Activated CD4-positive, alpha-beta T cell treated with anti-CD3 and anti-CD28 coated beads for 36 hours (primary cell): Measurements from ENCODE around the gene TBC1D20. TPM values are rescaled to one million over a fixed set of nuclear protein-coding genes. Genes with fewer than 3 reads are reported as not detected.
A peak's percentile ranks its signal among the peaks of the same experiment; 100 is the strongest.

Source experiments
- ATAC-seq: fragments of 200-7000 bp; cut with Tn5 transposase; one replicate; pipeline ENCODE4 v1.10.0; 2021; ENCODE audit warnings: mild to moderate bottlenecking, moderate library complexity
- CTCF ChIA-PET: fragments of 350-600 bp; sonication (Branson Sonifier 250); formaldehyde crosslinking; loops from one replicate; lab custom pipeline; 2021; ENCODE audit warnings: antibody characterized with exemption; lab: Charles Lee
- POLR2A ChIA-PET: fragments of 350-600 bp; sonication (Branson Sonifier 250); formaldehyde crosslinking; loops from one replicate; lab custom pipeline; 2021; ENCODE audit warnings: antibody characterized with exemption, inconsistent platforms; lab: Charles Lee
- DNase-seq: peaks from one replicate; pipeline ENCODE4 v3.0.0-alpha.2; 2020
- H3K27ac Mint-ChIP-seq: one replicate; pipeline ENCODE4 v1.8.0; 2021; ENCODE audit warnings: mixed read lengths
- H3K27me3 Mint-ChIP-seq: one replicate; pipeline ENCODE4 v1.8.0; 2021; ENCODE audit warnings: mixed read lengths
- H3K36me3 Mint-ChIP-seq: one replicate; pipeline ENCODE4 v1.8.0; 2021; ENCODE audit warnings: low read depth, mixed read lengths
- H3K4me1 Mint-ChIP-seq: one replicate; pipeline ENCODE4 v1.8.0; 2021; ENCODE audit warnings: mixed read lengths
- H3K4me3 Mint-ChIP-seq: one replicate; pipeline ENCODE4 v1.8.0; 2021; ENCODE audit warnings: mild to moderate bottlenecking, moderate library complexity, mixed read lengths
- H3K9me3 Mint-ChIP-seq: one replicate; pipeline ENCODE4 v1.8.0; 2021; ENCODE audit warnings: low read depth, mixed read lengths
- intact Hi-C, 2 experiments: fragments of 100-400 bp; cut with DNase I in 1 of 2; cut with micrococcal nuclease in 1 of 2; formaldehyde crosslinking; loops; one replicate each; pipeline versions ENCODE4 v1.14.2 to v1.15.1; 2022 to 2024; cut with DNase I, micrococcal nuclease
- total RNA-seq, 2 experiments: library from RNA; stranded (reverse); gene quantifications; one replicate each; pipeline ENCODE4 v1.2.3, GENCODE V29; 2021

The TBC1D20 gene
- total RNA-seq, 2 experiments from 2014 or later, result 20.9 to 25.2 TPM

DNA sequence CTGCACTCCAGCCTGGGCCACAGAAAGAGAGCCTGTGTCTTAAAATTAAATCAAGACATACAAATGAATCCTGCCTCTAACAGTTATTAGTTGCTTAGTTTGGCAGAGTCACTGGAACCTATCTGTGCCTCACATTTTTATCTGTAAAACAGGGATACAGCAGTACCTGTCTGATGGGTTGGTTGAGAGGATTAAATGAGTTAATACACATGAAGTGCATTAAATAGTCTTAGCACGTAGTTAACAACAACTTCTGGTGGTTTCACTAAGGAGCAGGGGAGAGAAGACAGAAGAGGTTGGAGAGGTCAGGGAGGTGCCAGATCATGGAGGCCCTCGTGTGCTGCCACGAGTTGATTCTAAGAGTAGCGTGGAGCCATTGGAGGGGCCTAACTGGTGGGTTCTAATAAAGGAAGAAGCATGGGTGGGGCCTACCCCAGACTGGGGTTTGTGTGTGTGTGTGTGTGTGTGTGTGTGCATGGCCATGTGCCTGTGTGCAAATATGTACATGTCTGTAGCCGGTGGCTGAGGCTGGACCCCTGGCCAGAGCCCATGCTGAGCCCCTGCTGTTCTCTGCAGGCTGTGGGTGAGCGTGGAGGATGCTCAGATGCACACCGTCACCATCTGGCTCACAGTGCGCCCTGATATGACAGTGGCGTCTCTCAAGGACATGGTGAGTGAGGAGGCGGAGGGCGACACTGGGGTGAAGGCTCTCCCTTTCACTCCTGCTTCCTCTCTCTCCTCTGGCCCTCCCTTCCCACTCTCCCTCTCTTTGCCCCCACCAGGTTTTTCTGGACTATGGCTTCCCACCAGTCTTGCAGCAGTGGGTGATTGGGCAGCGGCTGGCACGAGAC lies 45.2 kb downstream of the TBC1D20 start:
- intact Hi-C loops, result no loop called here
- no peak overlapping the region for H3K4me3 Mint-ChIP-seq
- ChIA-PET POLR2A (no interaction called here), CTCF (interaction anchor here (0.7 kb wide), 1 partner anchor 10 kb away, joined by 3 read pairs; no protein-coding TSS in a partner anchor)
- H3K9me3 Mint-ChIP-seq, result no peaks in the 10 kb centered on the region
- H3K36me3 Mint-ChIP-seq, result peaks cover 60% of the 10 kb centered on the region
- ATAC-seq, result no peak
- H3K27ac Mint-ChIP-seq, result peak overlapping the region; percentile 51
- DNase-seq, result no peak
- H3K27me3 Mint-ChIP-seq, result no peaks in the 10 kb centered on the region
- H3K4me1 Mint-ChIP-seq, result peaks cover 37% of the 10 kb centered on the region

DNA sequence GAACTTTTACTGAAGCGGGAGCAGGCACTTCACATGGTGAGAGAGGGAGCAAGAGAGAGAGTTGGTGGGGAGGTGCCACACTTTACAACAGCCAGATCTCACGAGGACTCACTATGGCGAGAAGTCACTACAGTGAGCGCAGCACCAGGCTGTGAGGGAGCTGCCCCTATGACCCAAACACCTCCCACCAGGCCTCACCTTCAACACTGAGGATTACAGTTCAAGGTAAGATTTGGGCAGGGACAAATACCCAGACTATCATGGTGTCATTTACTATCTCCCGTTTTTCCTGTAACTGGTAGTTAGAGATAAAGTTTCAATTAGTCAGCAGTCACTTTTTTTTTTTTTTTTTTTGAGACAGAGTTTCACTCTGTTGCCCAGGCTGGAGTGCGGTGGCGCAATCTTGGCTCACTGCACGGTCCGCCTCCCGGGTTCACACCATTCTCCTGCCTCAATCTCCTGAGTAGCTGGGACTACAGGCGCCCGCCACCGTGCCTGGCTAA lies 46.5 kb downstream of the TBC1D20 start:
- H3K4me1 Mint-ChIP-seq, result peaks cover 48% of the 10 kb centered on the region
- ATAC-seq (peak; percentile 12), DNase-seq (no peak)
- ChIA-PET CTCF (no interaction called here), POLR2A (interaction anchor here (0.6 kb wide), 1 partner anchor 13 kb away, joined by 7 read pairs; no protein-coding TSS in a partner anchor)
- no peaks in the 10 kb centered on the region for H3K27me3 Mint-ChIP-seq
- H3K9me3 Mint-ChIP-seq, result peaks cover 6% of the 10 kb centered on the region
- no peak overlapping the region for H3K4me3 Mint-ChIP-seq
- peaks cover 64% of the 10 kb centered on the region for H3K36me3 Mint-ChIP-seq
- intact Hi-C loops, result no loop called here
- peak overlapping the region; percentile 73 for H3K27ac Mint-ChIP-seq

DNA sequence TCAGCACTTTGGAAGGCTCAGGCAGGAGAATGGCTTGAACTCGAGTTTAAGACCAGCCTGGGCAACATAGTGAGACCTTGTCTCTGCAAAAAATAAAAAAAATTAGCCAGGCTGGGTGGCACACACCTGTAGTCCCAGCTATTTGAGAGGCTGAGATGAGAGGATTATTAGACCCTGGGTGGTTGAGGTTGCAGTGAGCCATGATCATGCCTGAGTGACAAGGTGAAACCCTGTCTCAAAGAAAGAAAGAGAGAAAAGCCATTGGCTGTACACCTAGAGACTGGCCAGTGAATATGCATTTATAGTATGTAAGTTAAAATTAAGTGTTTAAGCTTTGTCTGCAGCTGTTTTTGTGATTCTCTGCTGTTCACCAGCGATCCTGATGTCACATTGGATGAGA lies 48.2 kb downstream of the TBC1D20 start:
- no peak for DNase-seq
- H3K36me3 Mint-ChIP-seq, result peaks cover 74% of the 10 kb centered on the region
- peaks cover 64% of the 10 kb centered on the region for H3K4me1 Mint-ChIP-seq
- H3K9me3 Mint-ChIP-seq, result peaks cover 6% of the 10 kb centered on the region
- intact Hi-C loops, result no loop called here
- ChIA-PET POLR2A (no interaction called here), CTCF (interaction anchor here (0.9 to 1.3 kb wide), 3 partner anchors 13 to 37 kb away, joined by 3 read pairs; no protein-coding TSS in a partner anchor)
- no peak for ATAC-seq
- H3K27ac Mint-ChIP-seq, result no peak overlapping the region
- no peak overlapping the region for H3K4me3 Mint-ChIP-seq
- H3K27me3 Mint-ChIP-seq, result no peaks in the 10 kb centered on the region

GRCh38 chr20:412081-412480 lies 50.3 kb downstream of the TBC1D20 start:
- peaks cover 63% of the 10 kb centered on the region for H3K36me3 Mint-ChIP-seq
- CTCF ChIA-PET, result interaction anchor here (0.9 kb wide), 1 partner anchor 51 kb away, joined by 3 read pairs; no protein-coding TSS in a partner anchor
- peaks cover 6% of the 10 kb centered on the region for H3K9me3 Mint-ChIP-seq
- no peak overlapping the region for H3K4me3 Mint-ChIP-seq
- no peaks in the 10 kb centered on the region for H3K27me3 Mint-ChIP-seq
- no peak overlapping the region for H3K27ac Mint-ChIP-seq
- POLR2A ChIA-PET, result no interaction called here
- intact Hi-C loops, result no loop called here
- peaks cover 66% of the 10 kb centered on the region for H3K4me1 Mint-ChIP-seq
- ATAC-seq, result no peak
- DNase-seq, result no peak

GRCh38 chr20:409697-410559 lies 52.4 kb downstream of the TBC1D20 start:
- Mint-ChIP-seq H3K27ac (peak overlapping the region; percentile 83), H3K36me3 (peaks cover 49% of the 10 kb centered on the region), H3K4me3 (peak overlapping the region; percentile 79), H3K4me1 (peaks cover 54% of the 10 kb centered on the region), H3K27me3 (no peaks in the 10 kb centered on the region), H3K9me3 (peaks cover 6% of the 10 kb centered on the region)
- peak; percentile 30 for DNase-seq
- ChIA-PET CTCF (interaction anchor here (0.5 to 0.7 kb wide), 3 partner anchors 17 to 82 kb away, joined by 3 to 4 read pairs (median 3); no protein-coding TSS in a partner anchor), POLR2A (interaction anchor here (0.9 kb wide), 1 partner anchor 18 kb away, joined by 4 read pairs; no protein-coding TSS in a partner anchor)
- intact Hi-C loops, result loop anchor here (2.0 to 5.0 kb wide), 3 partner anchors 67 to 1692 kb away; partner anchors contain the start of genes RAD21L1 (in 1 of the 2) and STK35 (in 1 of the 2)
- no peak for ATAC-seq

DNA sequence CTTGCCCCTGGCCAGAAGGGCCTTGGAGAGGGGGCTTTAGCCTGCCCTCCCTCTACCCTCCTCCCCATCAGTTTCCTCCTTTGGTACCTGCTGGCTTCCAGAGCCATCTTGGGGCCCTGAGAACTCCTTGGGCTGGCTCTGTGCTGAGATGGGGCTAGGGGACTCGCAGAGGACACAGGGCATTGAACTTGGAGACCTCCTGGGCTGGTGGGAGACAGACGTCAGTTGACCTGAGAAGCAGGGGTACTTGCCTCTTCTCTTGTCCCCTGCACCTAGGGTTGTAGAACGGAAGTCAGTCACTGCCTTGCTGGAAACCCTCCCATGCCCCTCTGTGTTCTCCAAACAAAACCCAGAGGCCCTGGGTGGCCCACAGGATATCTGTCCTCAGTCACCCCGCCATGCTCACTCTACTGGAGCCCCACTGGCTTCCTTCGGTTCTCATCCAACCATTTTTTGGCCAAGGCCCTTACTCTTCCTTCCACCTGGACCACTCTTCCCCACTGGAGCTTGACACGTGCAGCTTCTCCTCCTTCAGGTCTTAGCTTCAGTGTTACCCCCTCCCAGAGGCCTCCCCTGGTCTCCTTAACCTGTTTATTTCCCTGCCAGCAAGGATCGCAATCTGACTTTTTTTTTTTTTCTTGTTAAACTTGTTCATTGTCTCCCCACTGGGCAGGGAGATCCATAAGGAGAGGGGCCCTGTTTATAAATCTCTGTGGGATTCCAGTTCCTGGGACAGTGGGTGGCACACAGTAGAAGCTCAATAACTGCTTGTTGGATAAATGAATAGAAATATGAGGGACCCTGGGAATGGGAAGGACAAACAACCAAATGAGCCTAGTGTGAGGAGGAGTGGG lies 53.3 kb downstream of the TBC1D20 start:
- intact Hi-C loops, result loop anchor here (1.0 to 5.0 kb wide), 11 partner anchors 24 to 1693 kb away; partner anchors contain the start of genes TBC1D20 (in 2 of the 2), CSNK2A1 (in 1 of the 2), NRSN2 (in 1 of the 2) and RAD21L1 (in 1 of the 2)

GRCh38 chr20:407953-408842 lies 54.1 kb downstream of the TBC1D20 start, which contains the start of gene RBCK1:
RBCK1 (plus strand) TSS chr20:408299; CDS start chr20:408758, 459 bp downstream.
- DNase-seq (peak; percentile 94), ATAC-seq (peak; percentile 76)
- no peaks in the 10 kb centered on the region for H3K27me3 Mint-ChIP-seq
- peaks cover 43% of the 10 kb centered on the region for H3K4me1 Mint-ChIP-seq
- H3K36me3 Mint-ChIP-seq, result peaks cover 41% of the 10 kb centered on the region
- H3K27ac Mint-ChIP-seq, result peak within 1 kb of the TSS; percentile 87
- ChIA-PET POLR2A (interaction anchor here (0.8 to 1.4 kb wide), 3 partner anchors 10 to 30 kb away, joined by 3 to 5 read pairs (median 3); no protein-coding TSS in a partner anchor), CTCF (interaction anchor here (0.7 to 1.4 kb wide), 9 partner anchors 8 to 138 kb away, joined by 3 to 7 read pairs (median 3); partner anchors contain the start of genes TBC1D20 and TRIB3)
- intact Hi-C loops, result loop anchor here (1.0 to 5.0 kb wide), 14 partner anchors 25 to 1694 kb away; partner anchors contain the start of genes TBC1D20 (in 2 of the 2), CSNK2A1 (in 1 of the 2), NRSN2 (in 1 of the 2) and RAD21L1 (in 1 of the 2)
- H3K4me3 Mint-ChIP-seq, result peak within 1 kb of the TSS; percentile 79
- H3K9me3 Mint-ChIP-seq, result peaks cover 8% of the 10 kb centered on the region

More for the DNA sequence above, 53.3 kb downstream of the TBC1D20 start:
- Mint-ChIP-seq H3K27me3 (no peaks in the 10 kb centered on the region), H3K27ac (peak overlapping the region; percentile 83), H3K9me3 (peaks cover 6% of the 10 kb centered on the region), H3K36me3 (peaks cover 49% of the 10 kb centered on the region), H3K4me3 (peak overlapping the region; percentile 79), H3K4me1 (peaks cover 52% of the 10 kb centered on the region)
- ATAC-seq (peak; percentile 24), DNase-seq (peak; percentile 52)
- CTCF ChIA-PET, result interaction anchor here (0.6 kb wide), 1 partner anchor 117 kb away, joined by 3 read pairs; no protein-coding TSS in a partner anchor
- POLR2A ChIA-PET, result no interaction called here

GRCh38 chr20:407133-407952 lies 55.0 kb downstream of the TBC1D20 start:
- ChIA-PET CTCF (interaction anchor here (0.7 to 1.5 kb wide), 12 partner anchors 9 to 138 kb away, joined by 3 to 7 read pairs (median 3); partner anchors contain the start of genes TBC1D20 and TRIB3), POLR2A (interaction anchor here (0.8 to 1.4 kb wide), 3 partner anchors 9 to 31 kb away, joined by 3 to 5 read pairs (median 3); no protein-coding TSS in a partner anchor)
- DNase-seq, result peak; percentile 87
- no peaks in the 10 kb centered on the region for H3K27me3 Mint-ChIP-seq
- peaks cover 8% of the 10 kb centered on the region for H3K9me3 Mint-ChIP-seq
- peaks cover 33% of the 10 kb centered on the region for H3K36me3 Mint-ChIP-seq
- peaks cover 43% of the 10 kb centered on the region for H3K4me1 Mint-ChIP-seq
- peak overlapping the region; percentile 78 for H3K4me3 Mint-ChIP-seq
- peak overlapping the region; percentile 87 for H3K27ac Mint-ChIP-seq
- peak; percentile 74 for ATAC-seq
- intact Hi-C loops, result loop anchor here (1.0 to 5.0 kb wide), 5 partner anchors 27 to 1695 kb away; partner anchors contain the start of genes STK35 (in 1 of the 2) and TRIB3 (in 1 of the 2)
